ENCODE data around the gene GNE. TPM values are rescaled to one million over a fixed set of nuclear protein-coding genes. Genes with fewer than 3 reads are reported as not detected.

GNE gene
- total and polyA plus RNA-seq, 2 of the 13 experiments (the other 11 are each of a cell fraction or from before 2014, with no cell fraction given): 16.1 to 24.1 TPM

DNA sequence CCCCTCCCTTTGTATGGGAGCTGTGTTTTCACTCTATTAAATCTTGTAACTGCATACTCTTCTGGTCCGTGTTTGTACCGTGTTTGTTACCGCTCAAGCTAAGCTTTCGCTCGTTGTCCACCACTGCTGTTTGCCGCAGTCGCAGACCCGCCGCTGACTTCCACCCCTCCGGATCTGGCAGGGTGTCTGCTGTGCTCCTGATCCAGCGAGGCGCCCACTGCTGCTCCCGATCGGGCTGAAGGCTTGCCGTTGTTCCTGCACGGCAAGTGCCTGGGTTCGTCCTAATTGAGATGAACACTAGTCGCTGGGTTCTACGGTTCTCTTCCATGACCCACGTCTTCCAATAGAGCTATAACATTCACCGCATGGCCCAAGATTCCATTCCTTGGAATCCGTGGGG, 6.6 kb upstream of the GNE start:
- FAIRE-seq: no peak
- in situ Hi-C loops (cut with HindIII; ENCODE audit: extremely low pct_ligation_motif_present, low pct_unique_long_range_greater_than_20kb): no loop called here
- Histone ChIP-seq H3K79me2 (ENCODE audit: insufficient read depth, low read length) (no peaks in the 10 kb centered on the region), H3K36me3 (replicated peaks in 1 of 2; ENCODE audit: control insufficient read depth in 1 of 2, insufficient read depth in 2 of 2, low read length in 2 of 2) (no peaks in the 10 kb centered on the region), H2AFZ (ENCODE audit: low read length) (no peak overlapping the region), H3K9me3 (ENCODE audit: low read length) (no peaks in the 10 kb centered on the region), H3K4me1 (ENCODE audit: insufficient read depth, low read length) (no peaks in the 10 kb centered on the region), H3K9ac (ENCODE audit: insufficient read depth, low read depth, low read length) (no peak overlapping the region), H3K27me3 (ENCODE audit: control insufficient read depth in 1 of 2, insufficient read depth in 2 of 2, low read length in 2 of 2) (no peaks in the 10 kb centered on the region), H3K4me3 (replicated peaks in 1 of 3; ENCODE audit: insufficient read depth in 1 of 3, low read depth in 2 of 3, low read length in 3 of 3) (no peak overlapping the region), H3K4me2 (ENCODE audit: low read depth, low read length) (no peak overlapping the region), H3K27ac (ENCODE audit: extremely low read length, insufficient read depth, low read length) (no peak overlapping the region), H4K20me1 (ENCODE audit: insufficient read depth, low read length) (no peaks in the 10 kb centered on the region)
- intact Hi-C loops (cut with micrococcal nuclease; ENCODE audit: unreplicated experiment): no loop called here
- ChIA-PET POLR2A (no interaction called here), CTCF (ENCODE audit: low intra/inter-chr PET ratio, low total read pairs) (no interaction called here)
- WGBS (ENCODE audit: low lambda C conversion rate): 93% methylated on average over 22 of the region's 22 CpGs
- TF ChIP-seq ZNF329 (CRISPR knock-in tag; IDR thresholded peaks at IDR 0.05; ENCODE audit: low read depth) (no peak), ZNF124 (CRISPR knock-in tag; IDR thresholded peaks at IDR 0.05) (no peak), DMAP1 (CRISPR knock-in tag; IDR thresholded peaks at IDR 0.05) (no peak), BCL6 (CRISPR knock-in tag; IDR thresholded peaks at IDR 0.05) (no peak)
- TF ChIP-seq, protein P1, sequence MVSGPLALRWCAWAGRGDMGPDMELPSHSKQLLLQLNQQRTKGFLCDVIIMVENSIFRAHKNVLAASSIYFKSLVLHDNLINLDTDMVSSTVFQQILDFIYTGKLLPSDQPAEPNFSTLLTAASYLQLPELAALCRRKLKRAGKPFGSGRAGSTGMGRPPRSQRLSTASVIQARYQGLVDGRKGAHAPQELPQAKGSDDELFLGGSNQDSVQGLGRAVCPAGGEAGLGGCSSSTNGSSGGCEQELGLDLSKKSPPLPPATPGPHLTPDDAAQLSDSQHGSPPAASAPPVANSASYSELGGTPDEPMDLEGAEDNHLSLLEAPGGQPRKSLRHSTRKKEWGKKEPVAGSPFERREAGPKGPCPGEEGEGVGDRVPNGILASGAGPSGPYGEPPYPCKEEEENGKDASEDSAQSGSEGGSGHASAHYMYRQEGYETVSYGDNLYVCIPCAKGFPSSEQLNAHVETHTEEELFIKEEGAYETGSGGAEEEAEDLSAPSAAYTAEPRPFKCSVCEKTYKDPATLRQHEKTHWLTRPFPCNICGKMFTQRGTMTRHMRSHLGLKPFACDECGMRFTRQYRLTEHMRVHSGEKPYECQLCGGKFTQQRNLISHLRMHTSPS (CRISPR knock-in tag; IDR thresholded peaks at IDR 0.05; ENCODE audit: low read depth): no peak
- no TSS peak for BruUV-seq (replicated peaks)
- no peak for ATAC-seq
- no peak for DNase-seq (ENCODE audit: low spot score)

DNA sequence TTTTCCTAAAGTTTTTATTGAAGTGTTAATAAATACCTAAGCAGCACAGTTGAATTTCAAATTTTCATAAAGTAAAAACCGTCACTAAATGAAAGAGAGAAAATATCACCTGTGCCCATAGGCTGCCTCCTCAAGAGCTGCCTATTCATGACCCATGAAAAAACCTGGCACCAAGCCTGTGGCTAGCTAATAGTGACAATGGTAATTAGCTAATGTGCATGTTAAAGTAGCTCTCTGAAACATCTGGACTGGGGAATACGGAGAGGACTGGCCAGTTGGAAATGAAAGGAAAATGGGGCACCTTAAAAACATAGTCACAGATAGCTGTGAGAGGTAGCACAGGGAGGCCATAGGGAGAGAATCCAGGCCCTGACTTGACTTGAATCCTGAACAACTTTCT, 5.4 kb upstream of the GNE start:
- no peak for TF ChIP-seq NAIF1 (CRISPR knock-in tag; IDR thresholded peaks at IDR 0.05; ENCODE audit: borderline replicate concordance)
- TF ChIP-seq, protein P2, sequence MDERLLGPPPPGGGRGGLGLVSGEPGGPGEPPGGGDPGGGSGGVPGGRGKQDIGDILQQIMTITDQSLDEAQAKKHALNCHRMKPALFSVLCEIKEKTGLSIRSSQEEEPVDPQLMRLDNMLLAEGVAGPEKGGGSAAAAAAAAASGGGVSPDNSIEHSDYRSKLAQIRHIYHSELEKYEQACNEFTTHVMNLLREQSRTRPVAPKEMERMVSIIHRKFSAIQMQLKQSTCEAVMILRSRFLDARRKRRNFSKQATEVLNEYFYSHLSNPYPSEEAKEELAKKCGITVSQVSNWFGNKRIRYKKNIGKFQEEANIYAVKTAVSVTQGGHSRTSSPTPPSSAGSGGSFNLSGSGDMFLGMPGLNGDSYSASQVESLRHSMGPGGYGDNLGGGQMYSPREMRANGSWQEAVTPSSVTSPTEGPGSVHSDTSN (CRISPR knock-in tag; IDR thresholded peaks at IDR 0.05): no peak
- no peak for TF ChIP-seq THYN1 (CRISPR knock-in tag; IDR thresholded peaks at IDR 0.05; ENCODE audit: borderline replicate concordance, low read depth)
- no peak for TF ChIP-seq LCORL (IDR thresholded peaks at IDR 0.05)
- no peak for TF ChIP-seq LCORL (CRISPR knock-in tag; IDR thresholded peaks at IDR 0.05)
- TF ChIP-seq KDM3A (CRISPR knock-in tag; IDR thresholded peaks at IDR 0.05; ENCODE audit: low read depth): no peak
- TF ChIP-seq REPIN1 (CRISPR knock-in tag; IDR thresholded peaks at IDR 0.05; ENCODE audit: borderline replicate concordance, low read depth): no peak
- no peak for TF ChIP-seq ZNF484 (CRISPR knock-in tag; IDR thresholded peaks at IDR 0.05; ENCODE audit: borderline replicate concordance, low read depth)
- TF ChIP-seq SRF (IDR thresholded peaks at IDR 0.05; ENCODE audit: low read depth, low read length): no peak
- no peak for TF ChIP-seq ZFP82 (CRISPR knock-in tag; IDR thresholded peaks at IDR 0.05; ENCODE audit: borderline replicate concordance)
- no peak for TF ChIP-seq ZNF431 (CRISPR knock-in tag; IDR thresholded peaks at IDR 0.05; ENCODE audit: borderline replicate concordance, low read depth)

More for the DNA sequence above, 5.4 kb upstream of the GNE start:
- Histone ChIP-seq H3K9me3 (ENCODE audit: low read length) (no peaks in the 10 kb centered on the region), H3K4me3 (replicated peaks in 1 of 3; ENCODE audit: insufficient read depth in 1 of 3, low read depth in 2 of 3, low read length in 3 of 3) (no peak overlapping the region), H4K20me1 (ENCODE audit: insufficient read depth, low read length) (no peaks in the 10 kb centered on the region), H3K27ac (ENCODE audit: extremely low read length, insufficient read depth, low read length) (no peak overlapping the region), H3K79me2 (ENCODE audit: insufficient read depth, low read length) (no peaks in the 10 kb centered on the region), H3K4me1 (ENCODE audit: insufficient read depth, low read length) (peaks cover 9% of the 10 kb centered on the region; the same call in 1 of the 2 replicates), H3K9ac (ENCODE audit: insufficient read depth, low read depth, low read length) (no peak overlapping the region), H3K27me3 (ENCODE audit: control insufficient read depth in 1 of 2, insufficient read depth in 2 of 2, low read length in 2 of 2) (no peaks in the 10 kb centered on the region; a peak in 1 of 5 replicates), H3K4me2 (ENCODE audit: low read depth, low read length) (no peak overlapping the region), H3K36me3 (replicated peaks in 1 of 2; ENCODE audit: control insufficient read depth in 1 of 2, insufficient read depth in 2 of 2, low read length in 2 of 2) (no peaks in the 10 kb centered on the region), H2AFZ (ENCODE audit: low read length) (no peak overlapping the region)
- in situ Hi-C loops (cut with HindIII; ENCODE audit: extremely low pct_ligation_motif_present, low pct_unique_long_range_greater_than_20kb): no loop called here
- BruUV-seq (replicated peaks): no TSS peak
- ChIA-PET CTCF (ENCODE audit: low intra/inter-chr PET ratio, low total read pairs) (no interaction called here), POLR2A (no interaction called here)
- intact Hi-C loops (cut with micrococcal nuclease; ENCODE audit: unreplicated experiment): no loop called here
- WGBS (ENCODE audit: low lambda C conversion rate): 70% methylated on average over 2 of the region's 2 CpGs
- ATAC-seq (no peak), DNase-seq (ENCODE audit: low spot score) (no peak), FAIRE-seq (no peak)
